ENCODE results near the gene ZNF595.
"Not testable (repeated sequence)": the region's sequence is repeated elsewhere in the genome, so short reads cannot be mapped to it uniquely, and the experiment has no call there.

The ZNF595 gene

DNA sequence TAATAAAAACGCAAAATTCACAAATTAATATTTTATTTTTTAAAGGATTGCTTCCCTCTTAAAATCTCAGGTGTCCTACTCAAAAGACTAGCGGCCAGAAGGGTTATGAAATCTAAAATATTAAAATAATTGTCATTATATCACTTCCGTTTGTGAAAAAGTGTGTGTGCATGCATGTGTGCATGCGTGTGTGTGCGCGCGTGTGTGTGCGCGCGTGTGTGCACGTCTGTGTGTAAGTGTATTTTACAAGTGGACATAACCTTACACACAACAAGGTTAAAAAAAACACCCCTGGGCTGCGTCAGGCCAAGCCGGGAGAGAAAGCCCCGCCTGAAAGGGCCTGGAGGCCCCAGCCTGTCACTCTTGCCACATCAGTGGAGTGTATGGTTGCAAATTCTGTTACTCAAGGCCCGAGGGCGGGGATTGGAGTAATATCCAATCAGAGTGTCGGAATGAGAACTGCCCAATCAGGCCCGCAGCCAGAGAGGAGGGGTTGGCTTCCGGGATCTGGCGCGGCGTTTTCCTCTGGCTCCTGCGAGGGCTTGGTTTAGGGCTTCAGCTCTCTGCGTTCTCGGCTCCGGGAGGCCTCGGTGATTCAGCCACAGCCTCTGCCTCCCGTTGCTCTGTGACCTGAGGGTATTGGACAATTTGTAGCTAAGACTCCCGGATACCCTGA is at the start of gene ZNF595:
Gene ZNF595 (plus strand): TSS at position 518 of the 676 bp plus-strand sequence. CDS start 168 bp downstream, outside the sequence.
- not testable (repeated sequence) for DNase-seq

GRCh38 chr4:9937-10870 is 42.9 kb upstream of the ZNF595 start:
- DNase-seq: not testable (repeated sequence)

DNA sequence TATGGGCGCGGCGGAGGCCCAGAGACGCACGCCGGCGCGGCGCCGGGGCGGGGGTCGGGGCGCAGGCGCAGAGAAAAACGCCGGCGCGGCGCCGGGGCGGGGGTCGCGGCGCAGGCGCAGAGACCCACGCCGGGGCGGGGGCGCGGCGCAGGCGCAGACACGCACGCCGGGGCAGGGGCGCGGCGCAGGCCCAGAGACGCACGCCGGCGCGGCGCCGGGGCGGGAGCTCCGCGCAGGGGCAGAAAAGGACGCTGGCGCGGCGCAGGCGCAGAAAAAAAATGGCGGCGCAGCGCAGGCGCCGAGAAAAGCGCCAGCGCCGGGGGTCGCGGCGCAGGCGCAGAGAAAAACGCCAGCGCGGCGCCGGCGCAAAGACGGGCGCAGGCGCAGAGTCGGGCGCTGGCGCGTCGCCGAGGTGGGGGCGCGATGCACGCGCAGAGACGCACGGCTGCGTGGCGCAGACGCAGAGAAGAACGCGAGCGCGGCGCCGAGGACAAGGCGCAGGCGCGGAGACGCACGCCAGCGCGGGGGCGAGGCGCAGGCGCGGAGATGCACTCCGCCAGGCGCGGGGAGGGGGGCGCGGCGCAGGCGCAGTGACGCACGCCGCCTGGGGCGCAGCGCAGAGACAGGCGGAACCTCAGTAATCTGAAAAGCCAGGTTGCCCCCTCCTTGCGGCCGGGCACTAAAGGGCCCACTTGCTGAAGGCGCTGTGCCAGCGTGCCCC is 41.9 kb upstream of the ZNF595 start:
- not testable (repeated sequence) for DNase-seq

DNA sequence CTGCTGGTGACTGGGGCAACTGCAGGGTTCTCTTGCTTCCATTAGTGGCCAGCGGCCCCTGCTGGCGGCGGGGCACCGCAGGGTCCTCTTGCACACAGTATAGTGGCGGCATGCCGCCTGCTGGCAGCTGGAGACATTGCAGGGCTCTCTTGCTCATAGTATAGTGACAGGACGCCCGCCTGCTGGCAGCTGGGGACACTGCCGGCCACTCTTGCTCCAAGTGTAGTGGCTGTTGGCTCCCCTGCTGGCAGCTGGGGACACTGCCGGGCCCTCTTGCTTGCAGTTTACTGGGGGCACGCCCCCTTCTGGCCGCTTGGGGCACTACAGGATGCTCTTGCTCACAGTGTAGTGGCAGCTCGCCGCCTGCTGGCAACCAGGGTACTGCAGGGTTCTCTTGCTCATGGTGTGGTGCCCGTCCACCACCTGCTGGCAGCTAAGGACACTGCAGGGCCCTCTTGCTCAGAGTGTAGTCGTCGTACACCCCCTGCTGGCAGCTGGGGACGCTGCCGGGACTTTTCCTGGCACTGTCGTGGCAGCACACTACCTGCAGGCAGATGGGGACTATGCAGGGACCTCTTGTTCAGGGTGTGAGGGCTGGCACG is 41.2 kb upstream of the ZNF595 start:
- peak; percentile 31 for DNase-seq

DNA sequence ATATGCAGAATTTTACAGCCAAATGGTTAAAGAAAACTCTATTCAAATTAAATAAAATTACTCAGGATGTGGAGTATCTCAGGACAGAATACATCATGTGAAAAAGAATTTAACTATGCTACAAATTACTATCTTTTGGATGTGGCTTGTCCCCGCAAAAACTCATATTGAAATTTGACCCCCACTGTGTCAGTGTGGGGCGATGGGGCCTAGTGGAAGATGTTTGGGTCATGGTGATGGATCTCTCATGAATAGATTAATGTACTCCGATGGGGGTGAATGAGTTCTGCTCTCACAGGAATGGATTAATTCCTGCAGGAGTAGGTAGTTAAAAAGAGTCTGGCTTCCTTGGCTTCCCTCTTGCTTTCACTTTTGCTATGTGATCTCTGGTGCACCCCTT is 35.0 kb upstream of the ZNF595 start:
- not testable (repeated sequence) for DNase-seq

GRCh38 chr4:18589-18988 is 34.5 kb upstream of the ZNF595 start:
- not testable (repeated sequence) for DNase-seq

DNA sequence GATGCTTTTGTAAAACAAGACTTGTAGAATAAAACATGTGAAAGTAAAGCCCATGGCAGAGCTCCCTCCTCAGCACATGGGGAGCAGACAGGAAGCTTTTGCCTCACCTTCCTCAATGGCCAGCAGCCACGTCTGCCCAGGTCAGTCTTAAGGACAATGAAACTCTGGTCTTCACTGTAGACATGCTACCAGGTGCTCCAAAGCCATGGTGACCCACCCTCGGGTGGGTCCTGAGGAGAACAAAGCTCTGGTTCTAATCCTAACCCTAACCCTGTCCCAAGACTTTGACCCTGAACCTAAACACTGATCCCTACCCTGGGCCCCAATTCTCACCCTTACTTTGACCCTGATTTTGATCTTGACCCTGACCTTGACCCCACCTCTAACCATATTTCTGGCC is 30.2 kb upstream of the ZNF595 start:
- not testable (repeated sequence) for DNase-seq

- DNase-seq: not testable (repeated sequence)
Observed at GRCh38 chr4:24359-24758, 28.8 kb upstream of the ZNF595 start.

DNA sequence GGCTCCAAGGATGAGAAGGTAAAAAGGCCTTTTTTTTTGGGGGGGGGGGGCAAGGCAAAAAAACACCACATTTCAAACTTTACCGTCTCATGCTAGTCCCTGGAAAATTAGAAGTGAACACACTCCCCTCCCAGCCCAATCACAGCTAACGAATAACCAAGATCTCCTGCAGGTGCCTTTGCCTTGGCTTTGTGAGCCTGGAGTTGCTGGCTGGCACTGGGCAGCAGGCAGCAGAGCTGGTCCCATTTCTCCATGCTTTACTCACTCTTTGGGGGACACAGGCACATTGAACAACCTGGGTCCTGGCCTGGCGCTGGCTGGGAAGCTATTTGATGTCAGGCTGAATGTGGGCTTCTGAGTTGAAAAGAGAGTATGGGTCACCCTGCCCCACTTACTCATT is 25.6 kb upstream of the ZNF595 start:
- DNase-seq: not testable (repeated sequence)

DNA sequence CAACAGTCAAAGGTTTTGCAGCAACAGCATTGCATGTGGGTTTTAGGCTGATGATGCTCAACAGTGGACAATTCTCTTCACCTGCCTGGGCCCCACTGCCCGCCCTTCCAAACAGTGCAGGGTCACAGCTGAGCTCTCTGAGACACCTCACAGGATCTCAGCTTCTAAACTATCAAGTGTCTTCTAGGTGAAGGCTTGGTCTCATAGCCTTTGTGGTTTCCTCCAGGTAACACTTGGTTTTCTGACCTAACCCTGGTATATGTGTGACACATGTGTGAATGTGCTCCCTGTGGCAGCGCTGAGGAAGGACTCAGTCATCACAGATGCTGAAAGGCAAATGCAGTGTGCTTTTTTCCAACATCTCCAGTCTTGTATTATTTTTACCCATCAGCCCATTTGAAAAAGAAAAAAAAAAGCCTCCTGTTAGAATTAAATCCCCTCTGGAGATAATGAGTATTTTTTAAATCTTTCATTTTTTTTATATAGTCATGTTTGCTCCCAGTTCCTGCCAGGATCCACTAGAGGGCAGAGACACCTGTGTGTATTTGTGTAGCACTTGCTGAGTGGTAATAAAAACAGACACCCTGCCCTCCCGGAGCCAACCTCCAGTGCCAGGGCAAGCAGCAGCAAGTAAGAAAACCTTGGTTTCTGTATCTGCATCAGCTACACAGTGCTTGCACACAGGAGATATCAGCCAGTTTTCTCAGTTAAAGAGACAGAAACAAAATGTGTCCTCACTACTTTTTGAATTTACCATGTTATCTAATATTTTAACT is 24.2 kb upstream of the ZNF595 start:
- DNase-seq: not testable (repeated sequence)

DNA sequence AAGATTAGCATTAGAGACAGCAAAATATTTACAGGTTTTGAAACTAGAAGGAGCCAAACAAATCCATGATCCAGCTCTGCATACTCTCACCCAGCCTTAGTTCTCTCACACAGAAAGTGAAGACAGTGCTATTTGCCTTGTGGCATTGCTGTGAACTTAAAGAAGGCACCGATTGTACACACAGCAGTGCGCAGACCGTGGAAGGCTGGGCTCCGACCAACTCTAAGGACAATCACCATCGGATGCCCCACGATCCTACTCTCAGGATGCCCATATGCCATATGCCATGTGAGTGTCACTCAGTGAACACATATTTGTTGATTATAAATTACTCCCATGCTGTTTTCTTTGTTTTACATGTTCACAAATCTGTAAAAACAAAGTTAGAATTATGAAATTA is 19.8 kb upstream of the ZNF595 start:
- DNase-seq: not testable (repeated sequence)

GRCh38 chr4:36559-37415 is 16.3 kb upstream of the ZNF595 start:
- DNase-seq: not testable (repeated sequence)

GRCh38 chr4:38202-38601 is 14.9 kb upstream of the ZNF595 start:
- DNase-seq: not testable (repeated sequence)

GRCh38 chr4:43375-43774 is 9.7 kb upstream of the ZNF595 start:
- DNase-seq: not testable (repeated sequence)

- DNase-seq: not testable (repeated sequence)
Observed at GRCh38 chr4:51253-51652, 1.9 kb upstream of the ZNF595 start.

- peak; percentile 18 for DNase-seq
Observed at GRCh38 chr4:51655-52277, 1.4 kb upstream of the ZNF595 start.

GRCh38 chr4:53521-53920 is 400 bp downstream of the ZNF595 start:
- not testable (repeated sequence) for DNase-seq

DNA sequence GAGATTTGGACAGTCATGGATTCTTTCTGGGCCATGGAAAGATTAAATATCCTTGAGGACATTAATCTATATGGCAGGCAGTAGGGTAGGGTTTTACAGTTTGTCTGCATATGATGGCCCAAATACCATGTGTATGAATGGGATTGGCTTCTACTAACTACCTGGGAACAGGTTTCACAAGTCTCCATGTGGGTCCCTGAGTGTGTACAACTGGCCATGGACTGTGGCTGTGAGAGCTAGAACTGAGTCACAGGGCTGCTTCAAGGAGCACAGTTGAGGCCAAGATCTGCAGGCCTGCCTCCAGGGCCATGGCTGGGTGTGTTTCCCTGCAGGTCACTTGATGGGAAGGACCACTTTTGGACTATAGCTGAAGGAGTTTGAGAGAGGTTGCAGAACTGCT is 11.6 kb downstream of the ZNF595 start:
- not testable (repeated sequence) for DNase-seq

DNA sequence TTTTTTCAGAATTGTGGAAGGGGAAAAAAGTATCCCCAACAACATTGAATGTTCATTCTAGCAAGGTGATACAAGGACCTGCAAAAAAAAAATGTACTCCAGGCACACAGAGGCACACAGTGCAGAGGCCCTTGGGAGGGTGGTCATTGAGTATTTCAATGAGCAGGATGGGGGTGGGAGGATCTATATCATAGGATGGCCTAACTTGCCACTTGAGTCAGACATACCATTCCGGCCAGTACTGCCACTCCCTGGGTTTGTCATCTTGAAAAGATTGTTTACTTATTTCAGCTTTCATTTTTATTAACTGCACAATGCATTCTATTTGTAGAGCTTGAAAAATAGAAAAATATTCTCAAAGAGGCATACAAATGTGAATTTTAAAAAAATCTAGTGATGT is 18.7 kb downstream of the ZNF595 start:
- no peak for DNase-seq

GRCh38 chr4:85951-86350 is 32.8 kb downstream of the ZNF595 start:
- DNase-seq: no peak

Measured in activated CD4-positive, alpha-beta T cell treated with anti-CD3 and anti-CD28 coated beads, Interleukin-2, Interleukin-6, amounts not matched to agents 100 ng/mL and 50 ng/mL, durations not matched to agents 16 hours and 8 hours (primary cell).